Measurements from ENCODE around the gene ATG13. TPM values are rescaled to one million over a fixed set of nuclear protein-coding genes. Genes with fewer than 3 reads are reported as not detected.
A peak's percentile ranks its signal among the peaks of the same experiment; 100 is the strongest.

ATG13 gene
- total and polyA plus RNA-seq, 2 of the 8 experiments (the other 6 are each of a cell fraction or from before 2014, with no cell fraction given) = 65.0 to 77.4 TPM

DNA sequence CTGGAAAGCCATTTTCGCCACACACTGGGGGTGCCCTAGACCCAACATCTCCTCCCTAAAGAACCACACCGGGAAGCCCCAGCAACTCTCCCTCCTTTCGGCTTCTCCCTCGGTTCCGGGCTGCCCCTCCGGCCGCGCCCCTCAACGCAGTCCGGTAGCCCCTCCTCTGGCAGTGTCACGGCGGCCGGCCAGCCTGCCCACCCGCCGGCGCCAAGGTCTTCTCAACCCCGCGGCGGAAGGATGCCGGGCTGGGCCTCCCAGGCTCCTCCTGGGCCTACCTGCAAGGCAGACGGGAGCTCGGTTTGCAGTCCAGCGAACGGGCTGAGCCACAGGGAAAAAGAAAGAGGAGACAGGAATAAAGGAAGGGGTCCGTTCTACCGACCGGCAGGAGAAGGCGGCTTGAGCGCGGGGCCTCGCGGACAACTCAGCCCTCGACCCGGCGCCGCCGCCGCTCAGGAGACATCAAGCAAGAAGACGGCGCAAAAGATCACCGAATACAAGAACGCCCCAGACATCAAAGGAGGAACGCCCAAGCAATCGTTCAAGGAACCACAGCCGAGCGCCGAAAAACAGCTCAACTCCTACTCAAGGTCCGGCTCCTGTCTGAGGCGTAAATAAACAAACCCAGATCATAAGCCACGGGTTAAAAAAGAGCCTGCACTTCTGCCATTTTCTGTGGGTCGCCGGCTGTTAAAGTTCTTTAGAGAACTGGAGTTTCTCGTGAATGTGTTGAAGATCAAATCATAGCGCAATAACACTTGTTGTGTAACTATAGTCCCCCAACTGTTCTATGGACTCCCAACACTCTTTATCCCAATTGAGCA lies 23.6 kb upstream of the ATG13 start, which contains the start of gene AMBRA1:
Gene AMBRA1 (minus strand): TSS at position 474 of the 824 bp plus-strand sequence. CDS start 45,643 bp downstream, outside the sequence.
- peak; percentile 50 for FAIRE-seq
- POLR2A ChIA-PET (ENCODE audit: partially characterized antibody) = interaction anchor here (0.6 to 1.6 kb wide), 19 partner anchors 9 to 241 kb away, joined by 3 to 7 read pairs (median 3); partner anchors contain the start of gene MDK
- H3K79me2 ChIP-seq (ENCODE audit: control insufficient read depth in 1 of 2, insufficient read depth in 2 of 2, low read length in 2 of 2) = peaks cover 11 to 50% of the 10 kb centered on the region in 2 experiments
- TF ChIP-seq TCF12 (IDR thresholded peaks at IDR 0.05; ENCODE audit: low read depth, low read length) (no peak), SP2 (IDR thresholded peaks at IDR 0.05; ENCODE audit: low read length) (no peak), EGR1 (IDR thresholded peaks at IDR 0.05; ENCODE audit: borderline replicate concordance, low read depth, low read length) (0 out of 2 replicates have a peak, but pooled peaks have one; percentile 50), KDM4A (IDR thresholded peaks at IDR 0.05; ENCODE audit: low read depth, low read length, severe bottlenecking) (no peak), JUND (IDR thresholded peaks at IDR 0.05; ENCODE audit: low read length) (no peak), SIX5 (IDR thresholded peaks at IDR 0.05; ENCODE audit: low read depth, low read length) (no peak), BRCA1 (IDR thresholded peaks at IDR 0.05; ENCODE audit: low read depth, low read length) (no peak), SRF (IDR thresholded peaks at IDR 0.05; ENCODE audit: low read depth, low read length) (peak; percentile 97), ZNF274 (IDR thresholded peaks at IDR 0.05; ENCODE audit: borderline replicate concordance, extremely low read depth, low read length) (no peak), POLR2A (IDR thresholded peaks at IDR 0.05; ENCODE audit: control extremely low read depth in 1 of 2, low read depth in 2 of 2, low read length in 2 of 2) (peak; percentile 23 to 83), GTF2F1 (IDR thresholded peaks at IDR 0.05; ENCODE audit: borderline replicate concordance, low read depth, low read length) (no peak), CEBPB (IDR thresholded peaks at IDR 0.05; ENCODE audit: low read depth, low read length) (no peak), CTBP2 (IDR thresholded peaks at IDR 0.05; ENCODE audit: borderline replicate concordance, insufficient read depth, insufficient read length, low read length) (no peak)

More for the DNA sequence above, 23.6 kb upstream of the ATG13 start, which contains the start of gene AMBRA1:
- H3K27ac ChIP-seq (ENCODE audit: low read depth, low read length) = peak within 1 kb of the TSS; percentile 48; the same call in 1 of the 2 replicates
- H2AK5ac ChIP-seq (ENCODE audit: low read depth, low read length) = no peak within 1 kb of the TSS
- no peak within 1 kb of the TSS for H2BK120ac ChIP-seq (replicated peaks; ENCODE audit: low read depth, low read length)
- WGBS, 2 experiments (ENCODE audit: extremely low coverage in 1 of 2, insufficient coverage in 1 of 2, insufficient read length in 1 of 2, insufficient replicate concordance in 2 of 2, low coverage in 1 of 2, low lambda C conversion rate in 2 of 2, missing lambda C conversion rate in 1 of 2) = 3% methylated on average over 54 of the region's 54 CpGs; no CpG with 5 or more reads in 1 of the 2 experiments
- H4K20me1 ChIP-seq (replicated peaks in 1 of 2; ENCODE audit: control insufficient read depth in 1 of 2, insufficient read depth in 2 of 2, low read length in 2 of 2) = peaks cover 3 to 5% of the 10 kb centered on the region in 2 experiments
- peak within 1 kb of the TSS; percentile 82 to 95 (median 92) for H3K4me3 ChIP-seq (ENCODE audit: extremely low read depth in 1 of 4, insufficient read depth in 2 of 4, low read depth in 3 of 4, low read length in 4 of 4)
- 0 out of 2 replicates have a peak within 1 kb of the TSS, but pooled peaks have one; percentile 15 for H3K18ac ChIP-seq (ENCODE audit: extremely low read depth, low read length)
- H3K23me2 ChIP-seq (ENCODE audit: low read depth, low read length) = no peaks in the 10 kb centered on the region
- no peak within 1 kb of the TSS for H3K4ac ChIP-seq (replicated peaks; ENCODE audit: insufficient read length, low read depth, low read length)
- H3K23ac ChIP-seq (ENCODE audit: insufficient read length) = no peak within 1 kb of the TSS
- no peak within 1 kb of the TSS for H2BK12ac ChIP-seq (ENCODE audit: low read depth, low read length)
- H3K9me3 ChIP-seq (ENCODE audit: insufficient read depth in 2 of 2, low read depth in 1 of 2, low read length in 1 of 2) = no peaks in the 10 kb centered on the region
- H3K56ac ChIP-seq (replicated peaks; ENCODE audit: insufficient read length, low read depth, low read length) = peak within 1 kb of the TSS; percentile 43
- H3K14ac ChIP-seq (ENCODE audit: insufficient read length) = no peak within 1 kb of the TSS
- no peak within 1 kb of the TSS for H2BK20ac ChIP-seq (ENCODE audit: low read length)
- H4K5ac ChIP-seq (ENCODE audit: insufficient read length, low read depth, low read length) = peak within 1 kb of the TSS; percentile 27
- no peak within 1 kb of the TSS for H2BK15ac ChIP-seq (ENCODE audit: low read length)
- H2BK5ac ChIP-seq (ENCODE audit: low read depth, low read length) = peak within 1 kb of the TSS; percentile 73; the same call in 1 of the 2 replicates
- CTCF ChIA-PET (ENCODE audit: partially characterized antibody) = interaction anchor here (0.6 to 1.6 kb wide), 3 partner anchors 9 to 65 kb away, joined by 3 to 5 read pairs (median 4); no protein-coding TSS in a partner anchor
- DNase-seq (ENCODE audit: low read depth in 1 of 2, low spot score in 2 of 2) = peak; percentile 75 to 95
- H3K27me3 ChIP-seq (replicated peaks in 1 of 4; ENCODE audit: control insufficient read depth in 3 of 4, extremely low read depth in 1 of 4, insufficient read depth in 3 of 4, low read length in 3 of 4) = no peaks in the 10 kb centered on the region
- H3K4me2 ChIP-seq (ENCODE audit: insufficient read depth in 1 of 2, low read depth in 2 of 2, low read length in 2 of 2) = peak within 1 kb of the TSS; percentile 82 to 87
- H3K36me3 ChIP-seq (ENCODE audit: control insufficient read depth in 2 of 4, insufficient read depth in 4 of 4, low read length in 3 of 4) = no peaks in the 10 kb centered on the region
- peaks cover 2% of the 10 kb centered on the region; the same call in 1 of the 2 replicates for H3K79me1 ChIP-seq (ENCODE audit: low read depth, low read length)
- H2AFZ ChIP-seq (ENCODE audit: low read length) = peak within 1 kb of the TSS; percentile 74
- H3K9ac ChIP-seq (replicated peaks in 1 of 4; ENCODE audit: extremely low read depth in 1 of 4, low read depth in 3 of 4, low read length in 3 of 4) = peak within 1 kb of the TSS; percentile 11 to 94 (median 72)
- peaks cover 0 to 5% (median 3%) of the 10 kb centered on the region in 4 experiments; a peak in 4 of 7 replicates for H3K4me1 ChIP-seq (replicated peaks in 1 of 4; ENCODE audit: control insufficient read depth in 3 of 4, insufficient read depth in 4 of 4, low read length in 3 of 4)
- H4K91ac ChIP-seq (replicated peaks; ENCODE audit: insufficient read length, low read length) = peak within 1 kb of the TSS; percentile 64
- H4K8ac ChIP-seq (ENCODE audit: extremely low read depth, insufficient read depth, low read length) = peak within 1 kb of the TSS; percentile 83; the same call in 1 of the 2 replicates

Measured in H1 (cell line).